Sigmoid colon (tissue), 3 donors: ENCODE data around the gene MAN2B1.

Experiments used
- POLR2A ChIP-seq, 2 donors: fragments of 450-650 bp; IDR thresholded peaks; one replicate each; pipeline ENCODE4 v1.6.1; 2016; ENCODE audit warnings: antibody characterized with exemption in 2 of 2, mild to moderate bottlenecking in 2 of 2, moderate library complexity in 2 of 2
- TF ChIP-seq, protein P1 (sequence below), 4 experiments: fragments of 450-650 bp in 3 of 4; fragments of 200-600 bp in 1 of 4; IDR thresholded peaks; one replicate each; pipeline ENCODE4 v1.5.1; 2016 to 2019; ENCODE audit warnings: antibody characterized with exemption in 4 of 4, mild to moderate bottlenecking in 3 of 4, moderate library complexity in 2 of 4

DNA sequence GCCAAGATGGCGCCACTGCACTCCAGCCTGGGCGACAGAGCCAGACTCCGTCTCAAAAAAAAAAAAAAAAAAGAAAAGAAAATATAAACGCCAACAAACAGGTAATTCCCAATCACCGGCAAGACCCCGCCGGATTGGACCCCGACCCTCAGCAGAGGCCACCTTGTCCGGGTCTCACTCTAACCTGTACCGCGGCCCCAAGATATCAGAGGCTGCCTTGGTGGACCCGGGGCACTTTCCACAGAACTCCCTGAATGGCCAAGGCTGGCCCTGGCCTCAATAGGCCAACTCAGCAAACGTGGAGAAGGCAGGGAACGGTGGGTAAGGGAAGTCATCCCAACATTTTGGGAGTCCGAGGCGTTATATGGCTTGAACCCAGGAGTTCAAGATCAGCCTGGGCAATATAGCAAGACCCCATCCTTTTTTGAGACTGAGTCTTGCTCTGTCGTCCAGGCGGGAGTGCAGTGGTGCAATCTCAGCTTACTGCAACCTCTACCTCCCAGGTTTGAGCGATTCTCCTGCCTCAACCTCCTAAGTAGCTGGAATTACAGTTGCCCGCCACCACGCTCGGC, 27.8 kb downstream of the MAN2B1 start:
- TF ChIP-seq, protein P1, sequence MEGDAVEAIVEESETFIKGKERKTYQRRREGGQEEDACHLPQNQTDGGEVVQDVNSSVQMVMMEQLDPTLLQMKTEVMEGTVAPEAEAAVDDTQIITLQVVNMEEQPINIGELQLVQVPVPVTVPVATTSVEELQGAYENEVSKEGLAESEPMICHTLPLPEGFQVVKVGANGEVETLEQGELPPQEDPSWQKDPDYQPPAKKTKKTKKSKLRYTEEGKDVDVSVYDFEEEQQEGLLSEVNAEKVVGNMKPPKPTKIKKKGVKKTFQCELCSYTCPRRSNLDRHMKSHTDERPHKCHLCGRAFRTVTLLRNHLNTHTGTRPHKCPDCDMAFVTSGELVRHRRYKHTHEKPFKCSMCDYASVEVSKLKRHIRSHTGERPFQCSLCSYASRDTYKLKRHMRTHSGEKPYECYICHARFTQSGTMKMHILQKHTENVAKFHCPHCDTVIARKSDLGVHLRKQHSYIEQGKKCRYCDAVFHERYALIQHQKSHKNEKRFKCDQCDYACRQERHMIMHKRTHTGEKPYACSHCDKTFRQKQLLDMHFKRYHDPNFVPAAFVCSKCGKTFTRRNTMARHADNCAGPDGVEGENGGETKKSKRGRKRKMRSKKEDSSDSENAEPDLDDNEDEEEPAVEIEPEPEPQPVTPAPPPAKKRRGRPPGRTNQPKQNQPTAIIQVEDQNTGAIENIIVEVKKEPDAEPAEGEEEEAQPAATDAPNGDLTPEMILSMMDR (IDR thresholded peaks at IDR 0.05), result no peak
- no peak for TF ChIP-seq POLR2A (IDR thresholded peaks at IDR 0.05)
